Breast epithelium (tissue), 3 donors: ENCODE data around the gene MMAB.

Experiments
- CTCF ChIP-seq, 3 donors: fragments of 450-650 bp; IDR thresholded peaks; one replicate each; pipeline ENCODE4 v1.5.1; 2016 to 2017; ENCODE audit warnings: antibody characterized with exemption in 3 of 3, mild to moderate bottlenecking in 3 of 3, moderate library complexity in 3 of 3
- POLR2A ChIP-seq: fragments of 450-650 bp; IDR thresholded peaks from one replicate; pipeline ENCODE4 v1.6.1; 2016; ENCODE audit warnings: antibody characterized with exemption, mild to moderate bottlenecking, moderate library complexity

GRCh38 chr12:109582636-109583035 lies 9.3 kb upstream of the MMAB start:
- TF ChIP-seq CTCF (IDR thresholded peaks at IDR 0.05) (no peak), POLR2A (no peak)
